WTC11 (cell line): Measurements from ENCODE around the gene SMARCD2. TPM values are rescaled to one million over a fixed set of nuclear protein-coding genes. Genes with fewer than 3 reads are reported as not detected.

Experiments used
- ARID4B ChIP-seq: sonication (generic); formaldehyde crosslinking; IDR thresholded peaks from 2 replicates; pipeline ENCODE4 v1.8.0; 2023; ENCODE audit warnings: missing genetic modification reagents, mild to moderate bottlenecking, borderline replicate concordance
- ATF2 ChIP-seq: sonication (generic); formaldehyde crosslinking; IDR thresholded peaks from 2 replicates; pipeline ENCODE4 v1.8.1; 2022; ENCODE audit warnings: low read depth, missing genetic modification reagents, borderline replicate concordance
- ELF4 ChIP-seq: sonication (generic); formaldehyde crosslinking; IDR thresholded peaks from 2 replicates; pipeline ENCODE4 v1.8.1; 2022; ENCODE audit warnings: low read depth, mild to moderate bottlenecking, moderate library complexity, missing genetic modification reagents
- ETV6 ChIP-seq: sonication (generic); formaldehyde crosslinking; IDR thresholded peaks from 2 replicates; pipeline ENCODE4 v1.8.1; 2022; ENCODE audit warnings: mild to moderate bottlenecking, missing genetic modification reagents
- IRF1 ChIP-seq: sonication (generic); formaldehyde crosslinking; IDR thresholded peaks from 2 replicates; pipeline ENCODE4 v1.8.0; 2023; ENCODE audit warnings: missing genetic modification reagents
- IRF2 ChIP-seq: sonication (generic); formaldehyde crosslinking; IDR thresholded peaks from 2 replicates; pipeline ENCODE4 v1.8.0; 2022; ENCODE audit warnings: low read depth, missing genetic modification reagents, borderline replicate concordance
- NFYB ChIP-seq: sonication (generic); formaldehyde crosslinking; conservative IDR thresholded peaks from 2 replicates; pipeline ENCODE4 v1.8.0; 2022; ENCODE audit warnings: low read depth, missing genetic modification reagents
- OVOL2 ChIP-seq: fragments of 250-450 bp; sonication (Bioruptor Pico); IDR thresholded peaks from 2 replicates; pipeline ENCODE4 v1.9.0; 2021; ENCODE audit warnings: mild to moderate bottlenecking, borderline replicate concordance
- SMAD3 ChIP-seq: sonication (generic); formaldehyde crosslinking; IDR thresholded peaks from 2 replicates; pipeline ENCODE4 v1.8.0; 2022; ENCODE audit warnings: missing genetic modification reagents, mild to moderate bottlenecking, borderline replicate concordance
- STAT6 ChIP-seq: sonication (generic); formaldehyde crosslinking; conservative IDR thresholded peaks from 2 replicates; pipeline ENCODE4 v1.8.1; 2023; ENCODE audit warnings: mild to moderate bottlenecking, low read depth, missing genetic modification reagents, moderate library complexity
- TCF7 ChIP-seq: sonication (generic); formaldehyde crosslinking; IDR thresholded peaks from 2 replicates; pipeline ENCODE4 v1.8.0; 2022; ENCODE audit warnings: mild to moderate bottlenecking, low read depth, missing genetic modification reagents, moderate library complexity
- ZNF232 ChIP-seq: sonication (generic); formaldehyde crosslinking; IDR thresholded peaks from 2 replicates; pipeline ENCODE4 v1.8.0; 2022; ENCODE audit warnings: mild to moderate bottlenecking, missing genetic modification reagents
- total RNA-seq: library from RNA; stranded (reverse); gene quantifications from 3 replicates; pipeline ENCODE4 v1.2.3, GENCODE V29; 2021
- TF ChIP-seq, protein P1 (sequence below): sonication (generic); formaldehyde crosslinking; IDR thresholded peaks from 2 replicates; pipeline ENCODE4 v1.8.1; 2022; ENCODE audit warnings: mild to moderate bottlenecking, missing genetic modification reagents, moderate library complexity, borderline replicate concordance
- TF ChIP-seq, protein P2 (sequence below): fragments of 250-450 bp; sonication (Bioruptor Pico); IDR thresholded peaks from 2 replicates; pipeline ENCODE4 v1.9.0; 2021; ENCODE audit warnings: mild to moderate bottlenecking
- TF ChIP-seq, protein P3 (sequence below): fragments of 250-450 bp; sonication (Bioruptor Pico); IDR thresholded peaks from 2 replicates; pipeline ENCODE4 v1.9.0; 2021; ENCODE audit warnings: mild to moderate bottlenecking

Gene SMARCD2
- total RNA-seq, 1 experiment from 2014 or later: 106 TPM

DNA sequence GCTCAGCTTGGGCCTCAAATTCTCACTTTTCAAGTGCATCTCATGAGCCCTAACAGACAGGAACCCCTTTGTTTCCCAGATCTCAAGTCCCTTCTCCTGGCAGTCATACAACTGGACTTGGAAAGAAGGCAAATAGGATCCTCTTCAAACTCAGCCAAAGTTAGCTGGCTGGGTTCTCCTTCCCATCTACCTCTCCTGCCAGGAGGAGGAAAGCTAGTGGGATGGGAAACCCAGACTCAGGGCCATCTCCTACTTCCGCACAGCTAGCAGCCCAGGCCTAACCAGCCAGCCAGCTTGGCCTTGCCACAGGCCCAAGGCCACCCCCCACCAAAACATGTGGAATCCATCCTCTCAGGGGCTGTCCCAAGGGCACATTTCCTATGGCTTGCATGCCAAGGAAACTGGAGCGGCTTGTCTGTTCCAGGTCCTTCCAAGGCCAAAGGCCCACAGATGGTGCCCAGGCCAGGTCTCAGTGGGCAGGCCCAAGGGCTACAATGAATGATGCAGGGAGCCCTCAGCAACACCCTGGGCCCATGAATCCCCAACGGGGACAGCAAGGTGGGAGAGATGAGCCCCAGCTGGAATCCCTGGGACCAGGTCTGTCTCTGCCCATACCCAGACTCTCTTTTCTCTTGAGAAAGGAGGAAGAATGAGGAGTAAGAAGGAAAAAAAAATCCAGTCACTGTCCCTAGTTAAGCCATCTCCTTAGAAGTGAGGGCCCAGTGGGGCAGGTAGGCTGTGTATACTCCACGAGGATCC lies 1.7 kb downstream of the SMARCD2 start (continued):
- TF ChIP-seq STAT6 (CRISPR knock-in tag): no peak
- TF ChIP-seq OVOL2 (CRISPR knock-in tag): no peak
- no peak for TF ChIP-seq ATF2 (CRISPR knock-in tag)
- no peak for TF ChIP-seq SMAD3
- TF ChIP-seq, protein P1, sequence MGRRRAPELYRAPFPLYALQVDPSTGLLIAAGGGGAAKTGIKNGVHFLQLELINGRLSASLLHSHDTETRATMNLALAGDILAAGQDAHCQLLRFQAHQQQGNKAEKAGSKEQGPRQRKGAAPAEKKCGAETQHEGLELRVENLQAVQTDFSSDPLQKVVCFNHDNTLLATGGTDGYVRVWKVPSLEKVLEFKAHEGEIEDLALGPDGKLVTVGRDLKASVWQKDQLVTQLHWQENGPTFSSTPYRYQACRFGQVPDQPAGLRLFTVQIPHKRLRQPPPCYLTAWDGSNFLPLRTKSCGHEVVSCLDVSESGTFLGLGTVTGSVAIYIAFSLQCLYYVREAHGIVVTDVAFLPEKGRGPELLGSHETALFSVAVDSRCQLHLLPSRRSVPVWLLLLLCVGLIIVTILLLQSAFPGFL: no peak
- no peak for TF ChIP-seq NFYB
- TF ChIP-seq ARID4B (CRISPR knock-in tag): no peak
- TF ChIP-seq, protein P2, sequence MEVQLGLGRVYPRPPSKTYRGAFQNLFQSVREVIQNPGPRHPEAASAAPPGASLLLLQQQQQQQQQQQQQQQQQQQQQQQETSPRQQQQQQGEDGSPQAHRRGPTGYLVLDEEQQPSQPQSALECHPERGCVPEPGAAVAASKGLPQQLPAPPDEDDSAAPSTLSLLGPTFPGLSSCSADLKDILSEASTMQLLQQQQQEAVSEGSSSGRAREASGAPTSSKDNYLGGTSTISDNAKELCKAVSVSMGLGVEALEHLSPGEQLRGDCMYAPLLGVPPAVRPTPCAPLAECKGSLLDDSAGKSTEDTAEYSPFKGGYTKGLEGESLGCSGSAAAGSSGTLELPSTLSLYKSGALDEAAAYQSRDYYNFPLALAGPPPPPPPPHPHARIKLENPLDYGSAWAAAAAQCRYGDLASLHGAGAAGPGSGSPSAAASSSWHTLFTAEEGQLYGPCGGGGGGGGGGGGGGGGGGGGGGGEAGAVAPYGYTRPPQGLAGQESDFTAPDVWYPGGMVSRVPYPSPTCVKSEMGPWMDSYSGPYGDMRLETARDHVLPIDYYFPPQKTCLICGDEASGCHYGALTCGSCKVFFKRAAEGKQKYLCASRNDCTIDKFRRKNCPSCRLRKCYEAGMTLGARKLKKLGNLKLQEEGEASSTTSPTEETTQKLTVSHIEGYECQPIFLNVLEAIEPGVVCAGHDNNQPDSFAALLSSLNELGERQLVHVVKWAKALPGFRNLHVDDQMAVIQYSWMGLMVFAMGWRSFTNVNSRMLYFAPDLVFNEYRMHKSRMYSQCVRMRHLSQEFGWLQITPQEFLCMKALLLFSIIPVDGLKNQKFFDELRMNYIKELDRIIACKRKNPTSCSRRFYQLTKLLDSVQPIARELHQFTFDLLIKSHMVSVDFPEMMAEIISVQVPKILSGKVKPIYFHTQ (CRISPR knock-in tag): no peak
- no peak for TF ChIP-seq ETV6 (CRISPR knock-in tag)
- TF ChIP-seq IRF2 (CRISPR knock-in tag): no peak
- TF ChIP-seq, protein P3, sequence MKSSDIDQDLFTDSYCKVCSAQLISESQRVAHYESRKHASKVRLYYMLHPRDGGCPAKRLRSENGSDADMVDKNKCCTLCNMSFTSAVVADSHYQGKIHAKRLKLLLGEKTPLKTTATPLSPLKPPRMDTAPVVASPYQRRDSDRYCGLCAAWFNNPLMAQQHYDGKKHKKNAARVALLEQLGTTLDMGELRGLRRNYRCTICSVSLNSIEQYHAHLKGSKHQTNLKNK: no peak
- no peak for TF ChIP-seq IRF1 (CRISPR knock-in tag)
- TF ChIP-seq TCF7 (CRISPR knock-in tag): no peak
- no peak for TF ChIP-seq ELF4 (CRISPR knock-in tag)
- TF ChIP-seq ZNF232: no peak
